RWPE1 (cell line): ENCODE measurements around the gene ANO3.

ENCODE experiments used
- CTCF ChIA-PET: fragments of 350-600 bp; sonication (Branson Sonifier 250); formaldehyde crosslinking; extraction: SDS; loops from one replicate; lab custom pipeline; 2021; lab: Yijun Ruan, JAX
- POLR2A ChIA-PET: fragments of 400-600 bp; formaldehyde crosslinking; extraction: SDS; loops from one replicate; lab custom pipeline; 2020; ENCODE audit warnings: antibody characterized with exemption; ENCODE audit not compliant: low non-redundant PET; lab: Yijun Ruan, JAX
- DNase-seq: peaks from one replicate; pipeline ENCODE4 v3.0.0; 2012; ENCODE audit warnings: low spot score
- H3K27ac ChIP-seq: fragments of 450-650 bp; 2 replicates; pipeline ENCODE4 v1.5.1; 2017
- CTCF ChIP-seq: fragments of 450-650 bp; conservative IDR thresholded peaks from 2 replicates; pipeline ENCODE4 v1.5.1; 2017; ENCODE audit warnings: low read depth, mild to moderate bottlenecking

ANO3 gene

GRCh38 chr11:26420331-26420730, 88.4 kb downstream of the ANO3 start:
- no peak overlapping the region for H3K27ac ChIP-seq
- no peak for DNase-seq
- TF ChIP-seq CTCF = no peak
- CTCF ChIA-PET = interaction anchor here (0.6 to 0.7 kb wide), 2 partner anchors 13 to 49 kb away, joined by 3 to 4 read pairs; no protein-coding TSS in a partner anchor
- POLR2A ChIA-PET = no interaction called here

GRCh38 chr11:26424255-26424654, 92.3 kb downstream of the ANO3 start:
- ChIA-PET CTCF (interaction anchor here (0.5 kb wide), 1 partner anchor 71 kb away, joined by 3 read pairs; no protein-coding TSS in a partner anchor), POLR2A (no interaction called here)
- no peak for TF ChIP-seq CTCF
- DNase-seq = no peak
- H3K27ac ChIP-seq = no peak overlapping the region

GRCh38 chr11:26439854-26440253, 107.9 kb downstream of the ANO3 start:
- no peak overlapping the region for H3K27ac ChIP-seq
- DNase-seq = no peak
- CTCF ChIA-PET = no interaction called here
- no peak for TF ChIP-seq CTCF
- POLR2A ChIA-PET = no interaction called here

GRCh38 chr11:26442131-26442530, 110.2 kb downstream of the ANO3 start:
- CTCF ChIA-PET = no interaction called here
- no peak overlapping the region for H3K27ac ChIP-seq
- DNase-seq = peak; percentile 2
- POLR2A ChIA-PET = no interaction called here
- no peak for TF ChIP-seq CTCF

GRCh38 chr11:26443617-26444016, 111.7 kb downstream of the ANO3 start:
- no peak for DNase-seq
- POLR2A ChIA-PET = no interaction called here
- no peak overlapping the region for H3K27ac ChIP-seq
- TF ChIP-seq CTCF = no peak
- CTCF ChIA-PET = no interaction called here

DNA sequence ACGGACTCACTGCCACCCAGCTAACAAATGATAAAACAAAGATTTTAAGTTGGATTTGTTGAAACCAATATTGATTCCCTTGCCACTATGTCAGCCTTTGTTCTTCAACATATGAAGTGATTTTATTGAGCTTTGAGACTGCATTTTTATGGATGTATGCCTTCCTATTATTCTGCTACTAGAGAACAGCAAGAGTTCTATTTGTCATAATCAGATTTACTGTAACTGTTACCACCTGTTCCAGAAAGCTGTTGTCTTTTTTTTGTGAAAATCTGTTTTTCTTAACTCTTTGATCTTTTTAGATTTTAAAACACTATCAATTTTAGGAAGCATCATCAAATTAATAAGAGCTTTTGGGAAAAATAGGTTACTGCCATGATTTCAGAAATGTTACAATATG, 125.7 kb downstream of the ANO3 start:
- ChIA-PET CTCF (no interaction called here), POLR2A (no interaction called here)
- H3K27ac ChIP-seq = no peak overlapping the region
- TF ChIP-seq CTCF = no peak
- DNase-seq = no peak

- no peak overlapping the region for H3K27ac ChIP-seq
- CTCF ChIA-PET = no interaction called here
- POLR2A ChIA-PET = no interaction called here
- DNase-seq = no peak
- no peak for TF ChIP-seq CTCF
Measured at GRCh38 chr11:26465274-26465673, 133.3 kb downstream of the ANO3 start.
